Measurements from ENCODE around the gene ACTG1. TPM values are rescaled to one million over a fixed set of nuclear protein-coding genes. Genes with fewer than 3 reads are reported as not detected.

Gene ACTG1
- total and polyA plus RNA-seq, 3 donors from 2014 or later = 1,571 to 2,057 (median 1,790) TPM

DNA sequence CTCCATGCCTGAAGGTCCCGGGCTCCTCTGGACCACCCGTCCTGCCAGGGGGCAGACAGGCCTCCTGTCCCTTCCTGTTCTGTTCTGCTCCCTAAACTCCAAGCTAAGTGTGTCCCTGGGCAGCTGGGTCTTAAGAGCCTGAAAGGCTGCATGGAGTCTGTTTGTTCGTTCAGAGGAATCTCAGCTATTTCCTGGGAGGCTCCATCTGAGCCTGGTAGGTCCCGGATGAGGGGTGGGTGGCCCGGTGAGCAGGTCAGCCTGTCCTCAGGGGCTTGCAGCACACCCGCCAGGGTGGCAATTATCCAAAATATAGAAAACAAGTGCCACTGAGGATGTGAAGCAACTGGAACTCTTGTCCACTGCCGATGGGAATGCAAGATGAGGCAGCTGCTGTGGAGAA, 12.6 kb downstream of the ACTG1 start:
- H3K4me3 ChIP-seq = no peak overlapping the region
- TF ChIP-seq, protein P1, sequence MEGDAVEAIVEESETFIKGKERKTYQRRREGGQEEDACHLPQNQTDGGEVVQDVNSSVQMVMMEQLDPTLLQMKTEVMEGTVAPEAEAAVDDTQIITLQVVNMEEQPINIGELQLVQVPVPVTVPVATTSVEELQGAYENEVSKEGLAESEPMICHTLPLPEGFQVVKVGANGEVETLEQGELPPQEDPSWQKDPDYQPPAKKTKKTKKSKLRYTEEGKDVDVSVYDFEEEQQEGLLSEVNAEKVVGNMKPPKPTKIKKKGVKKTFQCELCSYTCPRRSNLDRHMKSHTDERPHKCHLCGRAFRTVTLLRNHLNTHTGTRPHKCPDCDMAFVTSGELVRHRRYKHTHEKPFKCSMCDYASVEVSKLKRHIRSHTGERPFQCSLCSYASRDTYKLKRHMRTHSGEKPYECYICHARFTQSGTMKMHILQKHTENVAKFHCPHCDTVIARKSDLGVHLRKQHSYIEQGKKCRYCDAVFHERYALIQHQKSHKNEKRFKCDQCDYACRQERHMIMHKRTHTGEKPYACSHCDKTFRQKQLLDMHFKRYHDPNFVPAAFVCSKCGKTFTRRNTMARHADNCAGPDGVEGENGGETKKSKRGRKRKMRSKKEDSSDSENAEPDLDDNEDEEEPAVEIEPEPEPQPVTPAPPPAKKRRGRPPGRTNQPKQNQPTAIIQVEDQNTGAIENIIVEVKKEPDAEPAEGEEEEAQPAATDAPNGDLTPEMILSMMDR (IDR thresholded peaks at IDR 0.05) = no peak
- no peak for TF ChIP-seq POLR2A (IDR thresholded peaks at IDR 0.05)
- H3K27ac ChIP-seq = no peak overlapping the region
- no peaks in the 10 kb centered on the region for H3K4me1 ChIP-seq
- H3K36me3 ChIP-seq (ENCODE audit: low read depth, missing control alignments) = no peaks in the 10 kb centered on the region
- no peaks in the 10 kb centered on the region for H3K27me3 ChIP-seq
- WGBS, 2 donors = 37 to 38% methylated on average over 5 to 7 of the region's 7 CpGs
- no peak for DNase-seq
- intact Hi-C loops (cut with DNase I; ENCODE audit: low total_unique reads) = no loop called here
- H3K9me3 ChIP-seq = no peaks in the 10 kb centered on the region

DNA sequence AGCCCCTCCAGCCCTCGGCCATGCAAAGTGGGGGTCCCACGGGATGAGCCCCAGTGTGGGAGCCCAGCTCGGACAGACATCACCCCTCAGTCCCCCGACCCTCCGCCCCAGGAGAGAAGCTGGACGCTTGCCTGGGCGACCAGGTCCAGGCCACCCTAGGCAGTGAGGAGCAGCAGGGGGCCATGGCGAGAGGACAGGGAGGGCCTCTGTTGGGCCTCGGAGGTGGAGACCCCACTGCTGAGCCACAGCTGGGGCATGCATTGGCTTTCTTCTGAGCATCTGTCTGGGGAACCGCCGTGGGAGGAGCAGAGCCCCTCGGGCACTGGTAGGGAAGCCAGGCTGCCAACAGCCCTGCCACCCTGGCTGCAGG, 13.0 kb downstream of the ACTG1 start:
- Histone ChIP-seq H3K36me3 (ENCODE audit: low read depth, missing control alignments) (no peaks in the 10 kb centered on the region), H3K27ac (no peak overlapping the region), H3K4me3 (no peak overlapping the region), H3K4me1 (no peaks in the 10 kb centered on the region), H3K9me3 (no peaks in the 10 kb centered on the region), H3K27me3 (no peaks in the 10 kb centered on the region)
- 53 to 55% methylated on average over 4 to 12 of the region's 12 CpGs for WGBS, 2 donors
- no peak for DNase-seq
- TF ChIP-seq, protein P1 (IDR thresholded peaks at IDR 0.05) = no peak
- TF ChIP-seq POLR2A (IDR thresholded peaks at IDR 0.05) = no peak
- intact Hi-C loops (cut with DNase I; ENCODE audit: low total_unique reads) = no loop called here

- 43 to 63% methylated on average over 5 to 61 of the region's 64 CpGs for WGBS, 2 donors
- no peaks in the 10 kb centered on the region for H3K27me3 ChIP-seq
- H3K4me1 ChIP-seq = no peaks in the 10 kb centered on the region
- TF ChIP-seq, protein P1 (IDR thresholded peaks at IDR 0.05) = no peak
- TF ChIP-seq POLR2A (IDR thresholded peaks at IDR 0.05) = no peak
- no peak overlapping the region for H3K27ac ChIP-seq
- no peaks in the 10 kb centered on the region for H3K9me3 ChIP-seq
- no peaks in the 10 kb centered on the region for H3K36me3 ChIP-seq (ENCODE audit: low read depth, missing control alignments)
- intact Hi-C loops (cut with DNase I; ENCODE audit: low total_unique reads) = no loop called here
- H3K4me3 ChIP-seq = peak overlapping the region in 1 of 2 donors; percentile 24
- no peak for DNase-seq
Observed at GRCh38 chr17:81498953-81499600, 13.5 kb downstream of the ACTG1 start.

- Histone ChIP-seq H3K9me3 (no peaks in the 10 kb centered on the region), H3K27me3 (no peaks in the 10 kb centered on the region), H3K4me1 (no peaks in the 10 kb centered on the region), H3K27ac (no peak overlapping the region), H3K36me3 (ENCODE audit: low read depth, missing control alignments) (no peaks in the 10 kb centered on the region), H3K4me3 (no peak overlapping the region)
- no peak for TF ChIP-seq POLR2A (IDR thresholded peaks at IDR 0.05)
- TF ChIP-seq, protein P1 (IDR thresholded peaks at IDR 0.05) = no peak
- intact Hi-C loops (cut with DNase I; ENCODE audit: low total_unique reads) = no loop called here
- DNase-seq = no peak
- 41 to 43% methylated on average over 8 of the region's 8 CpGs for WGBS, 2 donors
Observed at GRCh38 chr17:81494626-81495377, 17.8 kb downstream of the ACTG1 start.

Measured in testis (tissue), 3 donors.